Stimulated activated CD4-positive, alpha-beta T cell treated with anti-CD3 and anti-CD28 coated beads, Interleukin-15, amount 100 ng/mL, for 24 hours (primary cell): ENCODE results near the gene LNPEP.
"Not testable (repeated sequence)": the region's sequence is repeated elsewhere in the genome, so short reads cannot be mapped to it uniquely, and the experiment has no call there.

ENCODE experiments used
- DNase-seq: peaks from one replicate; pipeline ENCODE4 v3.0.0-alpha.2; 2020

Gene LNPEP

DNA sequence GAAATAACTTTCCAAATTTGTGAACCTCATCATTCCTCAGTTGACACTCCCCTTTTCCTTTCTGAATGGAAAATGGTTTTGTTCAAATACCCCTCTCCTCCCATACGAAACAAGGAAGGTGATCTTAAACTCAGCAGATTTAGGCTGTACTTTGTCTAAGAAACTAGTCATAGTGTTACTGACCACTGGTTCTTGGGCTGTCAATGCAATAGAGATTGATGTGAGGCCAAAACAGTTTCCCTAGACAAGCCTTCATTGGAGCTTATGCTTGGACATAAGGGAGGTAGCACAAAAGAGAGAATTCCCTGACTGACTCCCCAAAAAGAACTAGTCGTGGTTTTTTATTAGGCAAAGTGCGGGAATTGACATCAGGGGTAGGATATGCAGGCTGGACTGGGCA, 5.3 kb upstream of the LNPEP start:
- no peak for DNase-seq

DNA sequence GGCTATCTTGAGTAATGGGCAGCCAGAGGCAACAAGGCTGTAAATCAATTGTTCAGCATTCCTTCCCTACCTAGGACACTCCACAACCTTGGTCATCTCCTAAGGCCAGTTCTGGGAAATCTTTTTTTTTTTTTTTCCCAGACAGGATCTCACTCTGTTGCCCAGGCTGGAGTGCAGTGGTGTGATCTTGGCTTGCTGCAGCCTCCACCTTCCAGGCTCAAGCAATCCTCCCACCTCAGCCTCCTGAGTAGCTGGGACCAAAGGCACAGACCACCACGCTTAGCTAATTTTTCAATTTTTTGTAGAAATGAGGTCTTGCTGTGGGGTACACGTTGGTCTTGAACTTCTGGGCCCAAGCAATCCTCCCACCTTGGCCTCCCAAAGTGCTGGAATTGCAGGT, 4.8 kb upstream of the LNPEP start:
- not testable (repeated sequence) for DNase-seq

- no peak for DNase-seq
Measured at GRCh38 chr5:96931605-96932004, 4.3 kb upstream of the LNPEP start.

- DNase-seq = no peak
Measured at GRCh38 chr5:96932026-96932425, 3.9 kb upstream of the LNPEP start.

GRCh38 chr5:96933764-96934707, 1.8 kb upstream of the LNPEP start:
- no peak for DNase-seq

DNA sequence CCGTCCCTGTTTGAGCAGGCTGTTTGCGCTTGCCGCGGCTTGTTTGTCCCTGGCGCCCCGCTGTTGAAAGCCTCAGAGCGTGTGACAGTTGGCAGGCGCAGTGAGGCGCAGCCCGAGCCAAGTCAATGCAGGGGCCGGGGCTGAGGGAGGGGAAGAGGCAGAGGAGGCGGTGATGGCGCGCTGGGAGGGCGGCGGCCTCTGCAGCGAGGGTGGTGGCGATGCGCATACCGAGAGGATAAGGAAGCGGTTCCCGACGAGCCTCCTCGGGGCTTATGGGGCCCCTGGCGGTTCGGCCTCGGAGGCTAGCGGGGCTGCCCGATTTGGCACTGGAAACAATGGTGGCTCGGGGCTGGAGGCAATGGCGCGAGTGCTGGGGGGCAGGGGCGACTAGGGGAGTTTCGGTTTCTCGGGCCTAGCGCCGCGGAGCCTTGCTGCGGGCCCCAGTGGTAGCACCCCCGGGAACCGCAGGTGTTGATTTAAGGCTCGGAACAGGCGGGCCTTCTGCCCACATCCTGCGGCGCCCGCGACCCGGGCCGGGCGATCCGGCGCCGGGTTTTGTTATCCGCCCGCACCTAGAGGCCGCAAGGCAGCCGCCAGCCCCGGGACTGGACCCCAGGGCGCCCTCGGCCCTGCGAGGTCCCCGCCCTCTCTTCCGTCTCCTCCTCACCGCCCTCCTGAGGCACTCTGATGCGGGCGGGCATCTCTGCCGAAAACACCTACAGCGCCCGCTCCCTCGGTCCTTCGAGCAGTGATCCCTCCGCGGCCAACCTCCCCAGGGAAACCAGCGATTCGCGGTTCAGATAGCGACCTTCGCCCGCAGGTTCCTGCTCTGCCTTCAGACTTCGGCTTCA, 947 bp upstream of the LNPEP start:
- DNase-seq = peak; percentile 94

GRCh38 chr5:96936431-96937320, 796 bp downstream of the LNPEP start:
- peak; percentile 64 for DNase-seq

DNA sequence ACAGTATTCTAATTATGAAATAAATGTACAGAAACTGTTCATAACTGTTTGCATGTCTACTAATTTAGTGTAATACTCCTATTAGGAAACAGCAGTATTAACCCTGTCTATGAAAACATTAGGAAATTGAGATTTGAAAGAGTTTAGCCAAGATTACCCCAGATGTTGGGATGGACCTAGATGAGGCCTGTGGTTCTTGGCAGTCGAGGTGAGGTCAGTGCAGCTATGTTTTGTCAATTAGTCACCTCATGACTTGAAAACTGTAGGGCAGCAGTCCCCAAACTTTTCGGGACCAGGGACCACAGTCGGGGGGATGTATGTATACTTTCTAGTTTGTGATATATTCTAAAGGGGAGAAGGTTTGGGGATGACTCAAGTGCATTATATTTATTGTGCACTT, 4.7 kb downstream of the LNPEP start:
- no peak for DNase-seq

DNA sequence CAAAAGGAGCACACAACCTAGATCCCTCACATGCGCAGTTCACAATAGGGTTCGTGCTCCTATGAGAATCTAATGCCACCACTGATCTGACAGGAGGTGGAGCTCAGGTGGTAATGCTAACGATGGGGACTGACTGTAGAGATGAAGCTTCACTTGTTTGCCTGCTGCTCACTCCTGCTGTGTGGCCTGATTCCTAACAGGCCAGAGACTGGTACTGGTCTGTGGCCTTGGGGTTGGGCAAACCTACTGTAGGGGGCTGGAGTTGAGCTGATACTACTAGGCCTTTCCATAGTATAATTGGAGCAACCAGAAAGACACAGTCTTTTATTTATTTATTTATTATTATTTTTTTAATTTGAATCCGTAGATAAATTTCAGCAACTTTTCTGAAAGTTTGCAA, 5.3 kb downstream of the LNPEP start:
- no peak for DNase-seq

- no peak for DNase-seq
Measured at GRCh38 chr5:96942078-96942477, 6.2 kb downstream of the LNPEP start.

- DNase-seq = no peak
Measured at GRCh38 chr5:96942911-96943310, 7.0 kb downstream of the LNPEP start.

DNA sequence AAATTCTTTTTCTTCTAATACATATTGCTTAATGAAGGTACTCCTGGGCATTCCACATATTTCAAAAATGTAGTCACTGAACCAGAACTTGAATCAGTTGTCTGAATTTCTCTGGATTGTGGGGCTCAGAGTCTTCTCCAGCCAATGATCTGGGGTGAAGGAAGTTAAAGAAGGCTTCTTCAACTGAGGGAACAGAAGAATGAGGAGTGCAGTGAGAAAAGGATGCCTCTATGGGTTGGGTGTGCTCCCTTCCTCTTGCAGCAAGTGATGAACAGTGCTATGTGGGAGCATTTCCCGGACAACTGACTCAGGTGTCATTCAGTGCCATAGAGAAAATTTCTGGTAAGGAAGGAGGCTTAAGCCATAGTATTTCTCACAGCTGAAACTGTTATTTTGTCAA, 7.9 kb downstream of the LNPEP start:
- no peak for DNase-seq

- DNase-seq = no peak
Measured at GRCh38 chr5:96945144-96945897, 9.4 kb downstream of the LNPEP start.

GRCh38 chr5:96946381-96946780, 10.5 kb downstream of the LNPEP start:
- no peak for DNase-seq

DNA sequence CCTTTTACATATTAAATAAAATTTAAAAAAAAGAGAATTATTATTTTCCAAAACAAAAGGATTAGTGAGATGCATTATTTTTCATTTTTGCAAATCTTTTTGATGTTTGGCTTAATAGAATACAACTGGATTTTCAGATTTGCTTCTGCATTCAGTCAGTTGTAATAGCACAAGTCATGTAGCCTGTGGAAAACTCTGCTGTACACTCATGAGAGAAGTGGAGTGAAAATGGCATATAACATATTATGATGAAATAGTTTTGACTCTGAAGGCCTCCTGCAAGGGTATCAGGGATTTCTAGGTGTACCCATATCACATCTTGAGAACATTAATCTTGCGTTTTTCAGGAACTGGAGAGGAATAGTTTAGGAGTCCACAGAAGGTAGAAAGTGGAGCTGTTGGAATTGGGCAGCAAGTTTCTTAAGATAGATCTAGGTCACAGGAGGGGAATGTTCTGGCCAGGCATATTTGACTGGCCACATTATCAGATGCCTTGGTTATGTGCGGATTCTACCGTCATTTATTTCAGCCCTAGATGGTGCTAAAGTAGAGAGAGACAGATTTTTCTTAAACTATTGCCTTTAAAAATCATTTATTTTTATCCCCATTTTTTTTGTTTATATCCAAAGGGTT, 16.4 kb downstream of the LNPEP start:
- DNase-seq = no peak

DNA sequence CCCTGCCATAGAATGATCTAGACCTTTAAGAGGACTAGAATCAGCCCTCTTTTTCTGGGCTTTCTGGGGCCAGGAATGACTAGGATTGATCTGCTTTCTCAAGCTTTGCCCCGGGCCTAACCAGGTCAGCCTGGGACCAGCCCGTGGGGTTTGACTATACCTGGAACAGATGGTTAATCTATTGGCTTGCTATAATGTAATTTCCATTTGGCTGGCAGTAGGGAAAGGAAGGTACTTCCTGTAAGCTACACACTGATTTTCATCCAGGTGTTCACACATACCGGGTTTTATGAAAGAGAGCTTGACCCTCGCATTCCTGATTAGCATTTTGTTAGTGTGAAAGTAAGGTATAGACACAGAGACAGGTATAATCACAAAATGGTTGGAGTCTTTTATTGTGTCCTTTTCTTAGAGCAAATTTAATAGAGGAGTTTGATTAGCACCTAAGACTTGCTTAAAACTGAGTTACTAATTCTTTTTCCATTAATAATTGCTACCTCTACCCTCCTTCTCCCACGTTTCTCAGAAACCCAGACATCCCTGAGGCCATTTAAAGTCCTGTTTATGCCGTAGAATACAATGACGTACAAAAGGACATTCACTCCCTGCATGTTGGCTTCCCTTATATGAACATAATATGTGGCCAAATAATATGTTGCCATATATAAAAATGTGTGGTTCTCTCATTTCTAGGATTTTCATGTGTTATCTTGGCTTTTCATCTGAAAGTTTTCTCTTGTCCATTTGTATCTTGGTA, 17.3 kb downstream of the LNPEP start:
- no peak for DNase-seq

DNA sequence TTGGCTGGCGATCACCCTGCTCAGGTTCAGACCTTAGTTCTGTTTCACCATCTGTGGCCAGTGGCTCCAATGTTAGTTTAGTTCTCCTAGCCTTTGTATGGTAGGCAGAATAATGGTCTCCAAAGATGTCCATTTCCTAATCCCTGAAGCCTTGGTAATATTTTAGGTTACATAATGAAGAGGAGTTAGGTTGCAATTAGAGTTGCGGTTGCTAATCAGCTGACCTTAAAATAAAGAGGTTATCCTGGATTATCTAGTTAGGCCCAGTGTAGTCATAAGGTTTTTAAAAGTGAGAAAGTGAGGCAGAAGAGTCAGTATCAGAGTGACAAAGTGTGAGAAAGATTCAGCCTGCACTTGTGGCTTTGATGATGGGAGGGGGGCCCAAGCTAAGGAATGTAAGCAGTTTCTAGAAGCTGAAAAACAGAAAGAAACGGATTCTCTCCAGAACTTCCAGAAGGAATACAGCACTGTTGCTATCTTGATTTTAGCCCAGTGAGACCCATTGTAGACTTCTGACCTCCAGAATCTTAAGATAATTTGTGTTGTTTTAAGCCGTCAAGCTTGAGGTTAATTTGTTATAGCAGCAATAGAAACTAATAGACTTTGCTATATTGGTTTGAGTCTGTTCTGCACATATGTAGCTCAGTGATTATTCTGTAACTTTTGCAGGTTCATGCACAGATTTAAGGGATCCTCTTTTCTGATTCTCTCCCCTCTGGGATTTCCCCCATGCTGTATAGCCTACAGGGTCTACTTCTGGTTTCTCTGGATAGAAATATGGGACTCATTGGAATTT, 21.6 kb downstream of the LNPEP start:
- DNase-seq = peak; percentile 55

GRCh38 chr5:96958977-96959376, 23.1 kb downstream of the LNPEP start:
- no peak for DNase-seq

- DNase-seq = no peak
Measured at GRCh38 chr5:96961053-96961452, 25.2 kb downstream of the LNPEP start.

GRCh38 chr5:96962540-96962991, 26.7 kb downstream of the LNPEP start:
- DNase-seq = no peak
